ENCODE data around the gene SLC25A5. TPM values are rescaled to one million over a fixed set of nuclear protein-coding genes. Genes with fewer than 3 reads are reported as not detected.
"Not testable (repeated sequence)": the region's sequence is repeated elsewhere in the genome, so short reads cannot be mapped to it uniquely, and the experiment has no call there.

SLC25A5 gene
- total and polyA plus RNA-seq, 3 experiments from 2014 or later, result 221 to 674 (median 644) TPM

GRCh38 chrX:119479845-119480244 is 11.6 kb downstream of the SLC25A5 start:
- H3K27me3 Mint-ChIP-seq, result peaks cover 0 to 3% of the 10 kb centered on the region in 2 donors
- Histone ChIP-seq H3K36me3 (ENCODE audit: insufficient read depth, low read length) (no peaks in the 10 kb centered on the region), H3K4me1 (ENCODE audit: insufficient read depth, low read length) (peaks cover 4% of the 10 kb centered on the region), H3K27me3 (ENCODE audit: insufficient read depth, low read length, poor library complexity, severe bottlenecking) (no peaks in the 10 kb centered on the region), H3K4me3 (ENCODE audit: low read length) (no peak overlapping the region), H3K27ac (ENCODE audit: low read depth, low read length) (no peak overlapping the region), H3K9me3 (ENCODE audit: low read length) (no peaks in the 10 kb centered on the region)
- no peaks in the 10 kb centered on the region for H3K36me3 Mint-ChIP-seq
- peak overlapping the region in 2 of 8 donors; percentile 4 to 17 for H3K27ac Mint-ChIP-seq
- peaks cover 7 to 10% (median 8%) of the 10 kb centered on the region in 3 donors for H3K4me1 Mint-ChIP-seq
- ChIA-PET POLR2A (no interaction called here), CTCF (interaction anchor here (1.5 to 5.9 kb wide), 3 partner anchors 10 to 247 kb away, joined by 3 to 32 read pairs (median 4); partner anchors contain the start of gene SLC25A5)
- H3K4me3 Mint-ChIP-seq, result no peak overlapping the region
- no peak for DNase-seq
- H3K9me3 Mint-ChIP-seq, result no peaks in the 10 kb centered on the region

DNA sequence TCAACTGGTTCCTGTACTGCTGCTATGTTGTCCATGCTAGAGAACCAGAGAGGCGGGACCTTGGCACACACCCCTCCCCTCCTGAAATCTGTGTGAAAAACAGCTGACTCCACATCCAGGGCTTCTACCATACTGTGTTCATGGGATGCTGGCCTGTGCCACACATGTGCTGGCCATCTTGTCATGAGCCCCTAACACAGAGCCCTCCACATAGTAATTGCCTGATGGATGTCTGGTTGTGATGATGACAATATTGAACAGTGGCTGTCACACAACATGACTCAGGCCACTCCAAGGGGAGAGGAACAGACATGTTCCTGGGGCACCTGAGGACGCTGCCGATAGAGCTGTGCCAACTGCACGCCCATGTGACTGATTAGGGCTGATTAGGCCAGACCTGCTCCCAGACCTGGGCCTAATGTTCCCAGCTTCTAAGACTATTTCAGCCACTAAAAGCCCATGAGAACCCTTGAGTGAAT is 13.1 kb downstream of the SLC25A5 start:
- POLR2A ChIA-PET, result interaction anchor here (0.7 kb wide), 1 partner anchor 86 kb away, joined by 3 read pairs; no protein-coding TSS in a partner anchor
- CTCF ChIA-PET, result interaction anchor here (1.6 to 5.9 kb wide), 2 partner anchors 12 to 386 kb away, joined by 3 to 32 read pairs; partner anchors contain the start of gene SLC25A5

DNA sequence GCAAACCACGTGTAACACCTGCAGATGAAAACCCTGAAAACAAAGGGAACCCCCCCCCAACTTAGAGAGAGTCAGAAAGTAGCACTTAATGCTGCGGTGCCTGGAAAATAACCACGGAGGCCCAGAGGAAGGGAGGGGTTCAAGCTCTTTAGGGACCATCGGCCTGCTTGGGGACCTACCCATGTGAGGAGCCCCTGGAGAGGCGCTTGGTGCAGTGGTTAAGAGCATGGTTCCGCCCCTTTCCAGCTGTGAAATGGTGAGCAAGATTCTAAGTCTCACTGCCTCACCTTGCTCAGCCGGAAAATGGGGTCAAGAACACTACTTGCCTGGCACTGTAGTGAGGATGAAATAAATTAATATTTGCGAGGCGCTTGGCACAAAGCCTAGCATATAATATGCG is 13.8 kb downstream of the SLC25A5 start:
- H3K4me1 Mint-ChIP-seq, result peaks cover 7 to 10% (median 8%) of the 10 kb centered on the region in 3 donors
- Histone ChIP-seq H3K9me3 (ENCODE audit: low read length) (no peaks in the 10 kb centered on the region), H3K4me3 (ENCODE audit: low read length) (peak overlapping the region; percentile 37), H3K27ac (ENCODE audit: low read depth, low read length) (no peak overlapping the region), H3K4me1 (ENCODE audit: insufficient read depth, low read length) (peaks cover 4% of the 10 kb centered on the region), H3K27me3 (ENCODE audit: insufficient read depth, low read length, poor library complexity, severe bottlenecking) (no peaks in the 10 kb centered on the region), H3K36me3 (ENCODE audit: insufficient read depth, low read length) (no peaks in the 10 kb centered on the region)
- peaks cover 0 to 1% of the 10 kb centered on the region in 2 donors for H3K27me3 Mint-ChIP-seq
- peak overlapping the region in 4 of 8 donors; percentile 43 to 80 (median 48) for H3K27ac Mint-ChIP-seq
- H3K36me3 Mint-ChIP-seq, result no peaks in the 10 kb centered on the region
- H3K9me3 Mint-ChIP-seq, result no peaks in the 10 kb centered on the region
- POLR2A ChIA-PET, result interaction anchor here (0.7 kb wide), 1 partner anchor 86 kb away, joined by 3 read pairs; no protein-coding TSS in a partner anchor
- CTCF ChIA-PET, result interaction anchor here (1.0 to 5.9 kb wide), 7 partner anchors 10 to 385 kb away, joined by 3 to 32 read pairs (median 5); partner anchors contain the start of gene SLC25A5
- peak overlapping the region; percentile 41 to 89 (median 81) for H3K4me3 Mint-ChIP-seq
- no peak for DNase-seq

More for the DNA sequence above, 13.1 kb downstream of the SLC25A5 start:
- Mint-ChIP-seq H3K9me3 (no peaks in the 10 kb centered on the region), H3K4me3 (peak overlapping the region in 2 of 7 donors; percentile 32 to 44), H3K27ac (no peak overlapping the region), H3K27me3 (peaks cover 0 to 1% of the 10 kb centered on the region in 2 donors), H3K4me1 (peaks cover 7 to 10% (median 8%) of the 10 kb centered on the region in 3 donors), H3K36me3 (no peaks in the 10 kb centered on the region)
- no peak for DNase-seq
- H3K4me3 ChIP-seq (ENCODE audit: low read length), result no peak overlapping the region
- H3K36me3 ChIP-seq (ENCODE audit: insufficient read depth, low read length), result no peaks in the 10 kb centered on the region
- peaks cover 4% of the 10 kb centered on the region for H3K4me1 ChIP-seq (ENCODE audit: insufficient read depth, low read length)
- no peak overlapping the region for H3K27ac ChIP-seq (ENCODE audit: low read depth, low read length)
- no peaks in the 10 kb centered on the region for H3K9me3 ChIP-seq (ENCODE audit: low read length)
- H3K27me3 ChIP-seq (ENCODE audit: insufficient read depth, low read length, poor library complexity, severe bottlenecking), result no peaks in the 10 kb centered on the region

DNA sequence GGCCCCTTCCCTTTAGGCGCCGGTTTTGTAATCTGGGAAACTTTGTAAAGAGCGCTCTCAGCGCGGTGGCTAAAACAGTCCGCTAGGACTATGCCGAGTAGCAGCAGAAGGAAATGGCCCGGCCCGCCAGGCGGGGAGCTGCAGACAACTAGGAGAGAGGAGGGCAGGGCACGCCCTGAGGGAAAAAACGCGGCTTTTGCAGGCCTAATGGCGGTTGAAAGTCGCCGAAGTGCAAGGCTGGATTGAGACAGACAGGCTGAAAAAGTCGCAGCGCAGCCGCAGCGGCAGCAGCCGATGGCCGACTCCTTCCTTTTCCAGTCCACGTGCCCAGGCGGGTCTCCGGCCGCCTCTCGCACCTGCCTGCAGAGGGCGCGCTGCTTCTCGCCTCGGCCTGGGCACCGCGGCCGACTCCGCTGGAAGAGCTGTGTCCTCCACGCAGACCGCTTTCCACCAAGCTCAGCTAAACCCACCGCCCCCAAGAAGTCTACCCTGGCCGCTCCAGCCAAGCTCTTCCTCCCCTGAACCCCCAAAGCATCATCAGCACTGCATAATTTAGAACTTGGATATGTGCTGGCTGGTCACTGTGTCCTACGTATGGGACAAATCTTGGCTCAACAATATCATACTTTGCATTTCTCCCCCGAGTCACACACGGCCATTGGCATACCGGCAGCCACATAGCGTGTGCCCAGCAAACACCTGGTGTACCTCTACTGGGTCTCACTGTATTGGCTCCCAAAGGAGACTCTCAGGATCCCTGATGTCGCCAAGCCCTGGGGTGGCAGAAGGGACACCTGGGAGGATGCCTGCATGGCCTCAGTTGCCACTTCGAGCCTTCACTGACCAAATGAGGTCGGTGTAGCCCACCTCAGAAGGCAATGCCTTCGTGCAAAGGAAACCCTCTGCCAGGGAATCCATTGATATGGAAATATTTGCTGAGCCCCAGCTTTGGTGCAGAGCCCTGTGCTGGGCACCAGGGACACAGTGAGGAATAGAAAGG is 14.5 kb downstream of the SLC25A5 start:
- ChIA-PET CTCF (interaction anchor here (0.8 to 5.9 kb wide), 12 partner anchors 9 to 400 kb away, joined by 3 to 32 read pairs (median 5); partner anchors contain the start of gene SLC25A5), POLR2A (interaction anchor here (0.5 kb wide), 1 partner anchor 208 kb away, joined by 3 read pairs; no protein-coding TSS in a partner anchor)
- H3K4me3 ChIP-seq (ENCODE audit: low read length), result peak overlapping the region; percentile 37
- H3K9me3 ChIP-seq (ENCODE audit: low read length), result no peaks in the 10 kb centered on the region
- Mint-ChIP-seq H3K4me1 (peaks cover 7 to 10% (median 8%) of the 10 kb centered on the region in 3 donors), H3K27me3 (peaks cover 0 to 1% of the 10 kb centered on the region in 2 donors), H3K36me3 (no peaks in the 10 kb centered on the region), H3K9me3 (no peaks in the 10 kb centered on the region), H3K4me3 (peak overlapping the region; percentile 41 to 89 (median 81)), H3K27ac (peak overlapping the region in 7 of 8 donors; percentile 37 to 80 (median 48))
- H3K36me3 ChIP-seq (ENCODE audit: insufficient read depth, low read length), result no peaks in the 10 kb centered on the region
- DNase-seq, result peak; percentile 44 to 64 (median 54)
- peaks cover 4% of the 10 kb centered on the region for H3K4me1 ChIP-seq (ENCODE audit: insufficient read depth, low read length)
- H3K27ac ChIP-seq (ENCODE audit: low read depth, low read length), result no peak overlapping the region
- no peaks in the 10 kb centered on the region for H3K27me3 ChIP-seq (ENCODE audit: insufficient read depth, low read length, poor library complexity, severe bottlenecking)

GRCh38 chrX:119486745-119487144 is 18.5 kb downstream of the SLC25A5 start:
- no peak overlapping the region for H3K27ac Mint-ChIP-seq
- CTCF ChIA-PET, result no interaction called here
- peaks cover 4% of the 10 kb centered on the region for H3K4me1 ChIP-seq (ENCODE audit: insufficient read depth, low read length)

GRCh38 chrX:119487766-119488165 is 19.5 kb downstream of the SLC25A5 start:
- not testable (repeated sequence) for H3K27me3 Mint-ChIP-seq; H3K36me3 Mint-ChIP-seq; H3K27me3 ChIP-seq (ENCODE audit: insufficient read depth, low read length, poor library complexity, severe bottlenecking); H3K4me3 ChIP-seq (ENCODE audit: low read length); DNase-seq; H3K4me1 ChIP-seq (ENCODE audit: insufficient read depth, low read length); H3K36me3 ChIP-seq (ENCODE audit: insufficient read depth, low read length); H3K27ac ChIP-seq (ENCODE audit: low read depth, low read length); H3K4me1 Mint-ChIP-seq; H3K9me3 ChIP-seq (ENCODE audit: low read length); H3K27ac Mint-ChIP-seq; H3K4me3 Mint-ChIP-seq; H3K9me3 Mint-ChIP-seq
- ChIA-PET CTCF (interaction anchor here (1.5 to 2.6 kb wide), 3 partner anchors 11 to 242 kb away, joined by 3 to 7 read pairs (median 5); no protein-coding TSS in a partner anchor), POLR2A (interaction anchor here (0.6 kb wide), 1 partner anchor 106 kb away, joined by 4 read pairs; no protein-coding TSS in a partner anchor)

More at GRCh38 chrX:119486745-119487144, 18.5 kb downstream of the SLC25A5 start:
- no peaks in the 10 kb centered on the region for H3K9me3 ChIP-seq (ENCODE audit: low read length)
- Mint-ChIP-seq H3K27me3 (peaks cover 0 to 3% of the 10 kb centered on the region in 2 donors), H3K4me1 (peaks cover 7 to 10% (median 8%) of the 10 kb centered on the region in 3 donors), H3K36me3 (no peaks in the 10 kb centered on the region), H3K9me3 (no peaks in the 10 kb centered on the region), H3K4me3 (no peak overlapping the region)
- H3K27me3 ChIP-seq (ENCODE audit: insufficient read depth, low read length, poor library complexity, severe bottlenecking), result no peaks in the 10 kb centered on the region
- H3K4me3 ChIP-seq (ENCODE audit: low read length), result no peak overlapping the region
- no peak overlapping the region for H3K27ac ChIP-seq (ENCODE audit: low read depth, low read length)
- DNase-seq, result no peak
- POLR2A ChIA-PET, result no interaction called here
- H3K36me3 ChIP-seq (ENCODE audit: insufficient read depth, low read length), result no peaks in the 10 kb centered on the region

GRCh38 chrX:119488749-119489148 is 20.5 kb downstream of the SLC25A5 start:
- Mint-ChIP-seq H3K4me1 (no peaks in the 10 kb centered on the region), H3K36me3 (no peaks in the 10 kb centered on the region), H3K9me3 (no peaks in the 10 kb centered on the region), H3K4me3 (no peak overlapping the region), H3K27ac (peak overlapping the region in 1 of 8 donors; percentile 63), H3K27me3 (peaks cover 0 to 3% of the 10 kb centered on the region in 2 donors)
- Histone ChIP-seq H3K4me3 (ENCODE audit: low read length) (no peak overlapping the region), H3K27ac (ENCODE audit: low read depth, low read length) (no peak overlapping the region), H3K27me3 (ENCODE audit: insufficient read depth, low read length, poor library complexity, severe bottlenecking) (no peaks in the 10 kb centered on the region), H3K9me3 (ENCODE audit: low read length) (no peaks in the 10 kb centered on the region), H3K4me1 (ENCODE audit: insufficient read depth, low read length) (no peaks in the 10 kb centered on the region), H3K36me3 (ENCODE audit: insufficient read depth, low read length) (no peaks in the 10 kb centered on the region)
- ChIA-PET CTCF (interaction anchor here (0.7 to 2.6 kb wide), 4 partner anchors 10 to 28 kb away, joined by 3 to 7 read pairs (median 4); no protein-coding TSS in a partner anchor), POLR2A (no interaction called here)
- DNase-seq, result peak; percentile 14 to 58 (median 22)

All from CD8-positive, alpha-beta memory T cell (primary cell).